Fibroblast of mammary gland (primary cell): ENCODE data around the gene CSTPP1.
"Not testable (repeated sequence)": the region's sequence is repeated elsewhere in the genome, so short reads cannot be mapped to it uniquely, and the experiment has no call there.

ENCODE experiments used
- DNase-seq: peaks from one replicate; pipeline ENCODE4 v3.0.0-alpha.2; 2010; ENCODE audit warnings: low read depth
- H3K4me3 ChIP-seq: 2 replicates; pipeline ENCODE4 v1.5.1; 2011; ENCODE audit warnings: low read depth, mild to moderate bottlenecking, low read length, moderate library complexity; ENCODE audit not compliant: control insufficient read depth
- TF ChIP-seq, protein P1 (sequence below): conservative IDR thresholded peaks from 2 replicates; pipeline ENCODE4 v1.5.1; 2011; ENCODE audit warnings: low read depth, low read length, inconsistent platforms; ENCODE audit not compliant: control insufficient read depth, insufficient read depth

The CSTPP1 gene

DNA sequence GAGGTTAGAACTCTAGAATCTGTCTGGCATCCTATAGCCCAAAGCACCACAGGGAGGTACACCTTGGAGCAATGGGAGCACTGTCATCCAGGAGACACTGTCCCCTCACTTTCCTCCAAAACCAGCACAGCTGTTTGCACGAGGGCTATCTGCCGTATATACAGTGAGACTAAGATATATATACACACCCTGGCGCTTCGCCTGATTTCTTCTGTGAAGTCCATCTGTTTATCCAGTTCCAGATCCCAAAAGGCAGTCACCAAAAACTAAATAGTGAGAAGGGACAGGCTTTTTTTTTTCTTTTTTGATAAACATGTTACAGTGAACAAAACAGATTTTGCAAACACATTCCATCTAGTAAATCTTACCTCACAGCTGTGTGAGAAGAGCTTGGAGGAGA lies 171.7 kb downstream of the CSTPP1 start:
- H3K4me3 ChIP-seq = no peak overlapping the region
- TF ChIP-seq, protein P1, sequence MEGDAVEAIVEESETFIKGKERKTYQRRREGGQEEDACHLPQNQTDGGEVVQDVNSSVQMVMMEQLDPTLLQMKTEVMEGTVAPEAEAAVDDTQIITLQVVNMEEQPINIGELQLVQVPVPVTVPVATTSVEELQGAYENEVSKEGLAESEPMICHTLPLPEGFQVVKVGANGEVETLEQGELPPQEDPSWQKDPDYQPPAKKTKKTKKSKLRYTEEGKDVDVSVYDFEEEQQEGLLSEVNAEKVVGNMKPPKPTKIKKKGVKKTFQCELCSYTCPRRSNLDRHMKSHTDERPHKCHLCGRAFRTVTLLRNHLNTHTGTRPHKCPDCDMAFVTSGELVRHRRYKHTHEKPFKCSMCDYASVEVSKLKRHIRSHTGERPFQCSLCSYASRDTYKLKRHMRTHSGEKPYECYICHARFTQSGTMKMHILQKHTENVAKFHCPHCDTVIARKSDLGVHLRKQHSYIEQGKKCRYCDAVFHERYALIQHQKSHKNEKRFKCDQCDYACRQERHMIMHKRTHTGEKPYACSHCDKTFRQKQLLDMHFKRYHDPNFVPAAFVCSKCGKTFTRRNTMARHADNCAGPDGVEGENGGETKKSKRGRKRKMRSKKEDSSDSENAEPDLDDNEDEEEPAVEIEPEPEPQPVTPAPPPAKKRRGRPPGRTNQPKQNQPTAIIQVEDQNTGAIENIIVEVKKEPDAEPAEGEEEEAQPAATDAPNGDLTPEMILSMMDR = no peak
- DNase-seq = no peak

DNA sequence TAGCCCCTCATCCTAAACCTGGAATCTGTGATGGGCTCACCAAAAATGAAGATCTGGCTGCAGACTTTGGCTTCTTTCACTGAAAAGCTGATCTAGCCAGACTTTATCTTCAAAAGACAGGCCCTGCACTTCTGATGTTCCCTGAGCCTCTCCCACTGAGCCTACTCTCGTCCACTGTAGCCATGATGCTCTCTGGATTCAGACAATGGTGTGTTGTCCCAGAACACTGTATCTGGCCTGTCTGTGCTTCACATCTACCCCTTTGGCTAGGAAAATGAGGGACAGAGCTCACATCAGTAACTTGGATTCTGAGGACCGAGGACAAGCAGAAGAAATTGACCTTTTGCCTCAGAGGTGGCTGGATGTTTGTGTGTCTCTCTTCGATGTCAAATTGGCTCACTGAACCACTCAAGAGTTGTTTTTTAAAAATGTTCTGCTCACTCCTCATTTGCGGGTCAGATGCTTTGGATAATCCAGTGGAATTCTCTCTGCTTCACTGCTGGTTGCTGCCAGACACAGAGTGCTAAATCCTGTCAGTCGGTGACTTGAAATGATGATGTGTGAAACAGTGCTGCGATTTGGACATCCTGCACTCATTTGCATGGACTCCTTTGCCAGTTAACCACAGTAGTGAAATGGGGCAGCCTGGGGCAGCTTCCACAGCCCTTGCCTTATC lies 172.6 kb downstream of the CSTPP1 start:
- DNase-seq = no peak
- TF ChIP-seq, protein P1 = no peak
- no peak overlapping the region for H3K4me3 ChIP-seq

DNA sequence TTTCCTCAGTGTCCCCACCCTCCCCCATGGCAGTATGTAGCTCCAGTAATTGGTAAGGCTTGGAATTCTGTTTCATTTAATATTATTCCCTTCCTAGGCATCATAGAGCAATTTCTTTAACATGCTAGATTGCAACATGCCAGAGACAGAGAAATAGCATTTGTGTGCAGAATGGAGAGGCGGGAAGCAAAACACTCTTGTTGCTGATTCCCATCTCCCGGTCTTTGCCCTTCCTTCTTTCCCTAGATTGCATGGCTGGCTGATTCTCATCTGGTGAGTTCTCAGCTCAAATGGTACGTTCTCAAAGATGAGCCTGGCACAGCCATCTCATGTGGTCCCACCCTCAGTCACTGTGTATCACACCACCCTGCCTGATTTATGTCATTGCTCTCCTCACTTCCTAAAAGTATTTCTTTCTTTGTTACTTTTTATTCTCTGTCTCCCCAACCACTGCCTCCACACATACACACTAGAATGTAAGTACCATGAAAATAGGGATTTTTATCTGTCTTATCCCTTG lies 173.2 kb downstream of the CSTPP1 start:
- TF ChIP-seq, protein P1 = no peak
- DNase-seq = no peak

DNA sequence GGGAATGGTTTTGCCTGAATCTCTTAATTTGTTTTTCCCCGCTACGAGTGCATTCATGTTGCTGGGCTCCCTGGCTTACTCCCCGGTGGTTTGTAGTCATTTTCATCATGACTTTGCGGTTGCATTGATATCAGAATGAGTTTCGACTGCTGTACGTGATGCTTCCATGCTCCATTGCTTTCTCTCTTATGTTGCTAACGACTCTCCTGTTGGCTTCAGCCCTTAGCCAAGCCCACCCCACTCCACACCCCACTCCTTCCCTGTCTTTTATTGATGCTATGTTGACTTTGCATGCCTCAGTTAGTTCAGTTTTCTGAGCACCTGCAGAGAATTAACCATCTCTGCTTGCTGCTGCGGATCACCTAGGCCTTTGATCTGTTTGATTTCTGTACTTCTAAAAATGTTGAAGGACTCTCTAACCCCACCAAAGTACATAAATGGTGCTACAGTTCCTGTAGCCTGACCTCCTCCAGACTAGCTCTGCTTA lies 174.8 kb downstream of the CSTPP1 start:
- H3K4me3 ChIP-seq = no peak overlapping the region
- no peak for DNase-seq
- TF ChIP-seq, protein P1 = no peak

More for the DNA sequence above, 173.2 kb downstream of the CSTPP1 start:
- H3K4me3 ChIP-seq = no peak overlapping the region

DNA sequence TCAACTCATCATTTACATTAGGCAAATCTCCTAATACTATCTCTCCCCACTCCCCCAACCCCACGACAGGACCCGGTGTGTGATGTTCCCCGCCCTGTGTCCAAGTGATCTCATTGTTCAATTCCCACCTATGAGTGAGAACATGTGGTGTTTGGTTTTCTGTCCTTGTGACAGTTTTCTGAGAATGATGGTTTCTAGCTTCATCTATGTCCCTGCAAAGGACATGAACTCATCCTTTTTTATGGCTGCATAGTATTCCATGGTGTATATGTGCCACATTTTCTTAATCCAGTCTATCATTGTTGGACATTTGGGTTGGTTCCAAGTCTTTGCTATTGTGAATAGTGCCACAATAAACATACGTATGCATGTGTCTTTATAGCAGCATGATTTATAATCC lies 176.4 kb downstream of the CSTPP1 start:
- not testable (repeated sequence) for DNase-seq, H3K4me3 ChIP-seq

DNA sequence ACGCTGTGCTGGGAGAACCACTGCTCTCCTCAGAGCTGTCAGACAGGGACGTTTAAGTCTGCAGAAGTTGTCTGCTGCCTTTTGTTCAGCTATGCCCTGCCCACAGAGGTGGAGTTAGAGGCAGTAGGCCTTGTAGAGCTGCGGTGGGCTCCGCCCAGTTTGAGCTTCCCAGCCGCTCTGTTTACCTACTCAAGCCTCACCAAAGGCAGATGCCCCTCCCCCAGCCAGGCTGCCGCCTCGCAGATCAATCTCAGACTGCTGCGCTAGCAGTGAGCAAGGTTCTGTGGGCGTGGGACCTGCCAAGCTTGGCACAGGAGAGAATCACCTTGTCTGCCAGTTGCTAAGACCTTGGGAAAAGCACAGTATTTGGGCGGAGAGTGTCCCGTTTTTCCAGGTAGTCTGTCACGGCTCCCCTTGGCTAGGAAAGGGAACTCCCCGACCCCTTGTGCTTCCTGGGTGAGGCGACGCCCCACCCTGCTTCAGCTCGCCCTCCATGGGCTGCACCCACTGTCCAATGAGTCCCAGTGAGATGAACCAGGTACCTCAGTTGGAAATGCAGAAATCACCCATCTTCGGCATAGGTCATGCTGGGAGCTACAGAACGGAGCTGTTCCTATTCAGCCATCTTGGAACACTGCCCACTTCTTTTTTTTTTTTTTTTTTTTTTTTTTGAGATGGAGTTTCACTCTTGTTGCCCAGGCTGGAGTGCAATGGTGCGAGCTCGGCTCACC lies 182.6 kb downstream of the CSTPP1 start:
- not testable (repeated sequence) for DNase-seq, H3K4me3 ChIP-seq

DNA sequence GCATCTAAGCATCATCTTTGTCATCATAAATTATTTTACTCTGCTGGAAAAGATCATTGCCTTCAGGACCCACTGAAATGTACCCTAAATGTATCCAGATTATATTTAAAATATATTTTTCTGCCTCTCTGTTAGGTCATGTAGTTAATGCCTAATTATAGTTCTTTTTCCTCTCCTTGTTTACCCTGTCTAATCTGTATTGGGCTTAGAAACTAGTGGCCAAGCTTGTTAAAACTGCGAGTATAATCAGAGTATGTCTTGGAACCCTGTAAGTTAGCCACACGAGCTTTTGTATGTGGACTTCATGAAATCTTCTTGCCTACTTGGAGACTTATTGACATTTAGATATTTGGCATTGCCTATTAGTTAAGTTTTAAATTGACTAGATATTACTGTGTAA lies 184.5 kb downstream of the CSTPP1 start:
- TF ChIP-seq, protein P1 = no peak
- DNase-seq = no peak
- H3K4me3 ChIP-seq = no peak overlapping the region

DNA sequence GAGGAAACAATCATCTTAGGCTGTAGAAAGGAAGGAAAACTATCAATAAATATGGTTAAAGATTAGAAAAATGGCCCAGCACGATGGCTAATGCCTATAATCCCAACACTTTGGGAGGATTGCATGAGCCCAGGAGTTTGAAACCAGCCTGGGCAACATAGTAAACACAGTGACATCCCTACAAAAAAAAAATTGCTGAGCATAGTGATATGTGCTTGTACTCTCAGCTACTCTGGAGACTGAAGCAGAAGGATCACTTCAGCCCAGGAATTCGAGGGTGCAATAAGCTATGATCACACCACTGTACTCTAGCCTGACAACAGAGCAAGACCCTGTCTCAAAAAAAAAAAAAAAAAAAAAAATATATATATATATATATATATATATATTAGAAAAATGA lies 185.2 kb downstream of the CSTPP1 start:
- no peak overlapping the region for H3K4me3 ChIP-seq
- DNase-seq = no peak
- TF ChIP-seq, protein P1 = no peak
